SKM-1 (cell line): Measurements from ENCODE around the gene CD101.

ENCODE experiments used
- DNase-seq: peaks from one replicate; lab custom pipeline; 2025; ENCODE audit not compliant: unreplicated experiment; lab: John Stamatoyannopoulos, UW

Gene CD101

DNA sequence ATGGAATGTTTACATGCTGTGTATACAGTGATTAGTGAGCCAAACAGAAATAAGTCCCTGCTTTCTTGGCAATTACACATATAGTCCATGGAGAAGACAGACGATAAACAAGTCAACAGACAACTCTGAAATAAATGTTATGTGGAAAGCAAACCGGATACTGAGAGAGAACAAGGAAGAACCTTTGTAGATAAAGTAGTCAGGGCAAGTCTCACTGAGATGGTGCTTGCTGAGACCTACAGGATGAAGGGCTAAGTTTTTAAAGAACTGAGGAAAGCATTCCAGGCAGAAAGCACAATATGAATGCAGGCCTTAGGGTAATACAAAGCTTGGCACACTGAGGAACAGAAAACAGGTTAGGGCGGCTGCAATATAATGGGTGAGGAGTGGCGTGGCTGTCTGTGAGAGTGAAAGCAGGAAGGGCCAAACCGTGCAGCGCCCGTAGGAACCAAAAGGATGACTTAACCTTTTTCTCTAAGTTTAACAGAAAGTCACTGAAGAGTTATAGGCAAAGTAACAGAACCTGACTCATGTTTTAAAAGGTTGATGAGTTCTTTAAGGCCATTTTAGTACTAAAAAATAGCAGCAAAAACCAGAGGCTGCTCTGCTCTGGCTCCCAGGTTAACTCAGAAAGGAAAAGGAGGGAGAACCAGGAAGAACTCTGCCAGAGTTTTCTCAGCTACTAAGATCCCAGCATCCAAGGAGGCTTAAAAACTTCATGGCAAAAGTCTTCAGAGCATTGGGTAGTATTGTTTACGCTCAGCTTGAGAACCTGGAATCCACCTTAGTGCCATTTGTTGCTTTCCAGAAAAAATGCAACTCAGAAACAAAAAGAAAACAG, 49.9 kb downstream of the CD101 start:
- no peak for DNase-seq

- no peak for DNase-seq
These were observed 52.5 kb downstream of the CD101 start for GRCh38 chr1:117054068-117054467.

- no peak for DNase-seq
These were observed 57.2 kb downstream of the CD101 start for GRCh38 chr1:117058810-117059209.

- peak; percentile 47 for DNase-seq
These were observed 57.7 kb downstream of the CD101 start for GRCh38 chr1:117059334-117059677.

DNA sequence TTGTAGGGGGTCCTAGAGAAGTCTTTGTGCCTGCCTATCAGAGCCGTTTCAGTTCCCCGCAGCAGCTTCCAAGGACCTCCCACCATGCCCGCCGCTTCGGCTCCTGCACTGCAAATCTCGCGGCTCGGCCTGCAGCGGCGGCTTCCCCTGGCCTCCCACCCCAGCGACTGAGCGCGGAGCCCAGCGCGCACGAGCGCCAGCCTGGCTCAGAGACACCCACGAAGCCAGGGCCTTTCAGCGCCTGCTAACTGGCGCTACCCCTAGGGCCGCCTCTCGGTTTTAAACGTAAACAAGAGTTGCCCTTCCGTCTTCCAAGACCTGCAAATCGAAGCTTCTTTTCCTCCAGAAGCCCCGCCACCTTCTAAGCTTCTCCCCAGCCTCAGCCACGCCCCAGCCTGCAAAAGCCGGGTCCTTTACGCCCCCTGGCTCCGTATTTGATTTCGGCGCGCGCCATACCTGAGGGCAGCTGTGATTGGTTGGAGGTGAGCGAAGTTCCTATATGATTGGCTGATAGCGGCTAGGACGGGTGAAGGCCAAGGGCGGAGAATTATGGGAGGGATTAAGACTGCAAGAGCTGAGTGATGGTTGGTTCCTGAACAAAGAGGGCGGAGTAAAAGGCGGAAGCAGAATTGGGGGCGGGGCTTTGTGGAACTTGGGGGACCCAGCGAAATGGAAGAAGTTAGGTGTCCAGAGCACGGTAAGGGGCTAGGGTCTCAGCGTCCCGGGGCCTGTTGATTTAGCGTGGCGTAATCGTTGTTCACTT, 58.3 kb downstream of the CD101 start, which contains the start of gene TTF2:
Gene TTF2, plus strand, starts transcription at position 649 of the 763 bp plus-strand sequence. Its CDS starts 21 bp downstream, at position 670.
- peak; percentile 100 for DNase-seq

DNA sequence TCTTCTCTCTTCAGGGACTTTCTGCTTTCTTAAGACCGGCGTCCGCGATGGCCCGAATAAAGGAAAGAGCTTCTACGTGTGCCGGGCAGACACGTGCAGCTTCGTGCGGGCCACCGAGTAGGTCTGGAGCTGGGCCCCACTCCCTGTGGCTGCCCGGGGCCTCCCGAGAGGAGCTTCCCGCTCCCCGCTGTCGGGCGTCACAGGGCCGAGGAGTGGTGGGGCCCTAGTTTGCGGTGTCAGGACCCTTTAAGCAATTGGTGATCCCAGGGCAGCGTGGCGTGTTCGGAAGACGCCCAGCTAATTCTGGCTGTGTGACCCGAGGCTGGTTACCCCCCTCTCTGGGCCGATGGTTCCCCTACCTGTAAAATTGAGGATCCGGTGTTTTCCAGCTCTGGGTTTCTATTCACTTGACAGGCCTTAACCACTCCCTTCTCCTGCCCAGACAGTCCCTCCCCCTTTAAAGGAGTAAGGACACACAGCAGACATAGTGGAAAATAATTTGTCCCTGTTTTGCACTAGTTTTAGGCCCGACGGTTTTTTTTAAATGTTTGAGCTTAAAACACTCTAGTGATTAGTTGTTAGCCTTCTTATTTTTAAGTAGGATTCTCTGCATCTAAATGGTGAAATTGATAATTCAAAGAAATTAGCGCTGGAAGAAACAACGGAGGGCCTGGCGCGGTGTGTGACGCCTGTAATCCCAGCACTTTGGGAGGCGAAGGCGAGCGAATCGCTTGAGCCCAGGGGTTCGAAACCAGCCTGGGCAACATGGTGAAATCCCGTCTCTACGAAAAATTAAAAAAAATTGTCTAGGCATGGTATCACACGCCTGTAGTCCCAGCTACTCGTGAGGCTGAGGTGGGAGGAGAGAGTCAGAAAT, 59.1 kb downstream of the CD101 start:
- DNase-seq, result no peak

DNA sequence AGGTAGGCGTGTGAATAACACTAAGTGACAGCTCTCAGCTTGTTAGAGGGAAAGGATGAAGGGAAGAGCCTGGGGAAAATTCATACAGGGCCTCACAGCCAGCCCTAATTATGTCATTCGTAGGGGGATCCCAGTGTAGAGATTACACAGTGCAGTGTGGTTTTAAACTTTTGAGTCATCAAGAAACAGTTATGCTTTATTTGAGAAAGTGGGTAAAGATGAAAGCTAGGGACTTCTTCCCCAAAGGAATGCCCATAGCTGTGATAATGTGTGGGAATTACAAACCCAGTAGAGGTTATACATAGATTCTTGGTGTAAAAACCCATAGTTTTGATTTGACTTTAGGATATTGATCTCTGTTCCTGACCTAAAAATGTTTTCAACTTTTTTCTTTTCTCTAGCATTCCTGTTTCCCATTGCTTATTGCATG, 60.4 kb downstream of the CD101 start:
- DNase-seq, result no peak

DNA sequence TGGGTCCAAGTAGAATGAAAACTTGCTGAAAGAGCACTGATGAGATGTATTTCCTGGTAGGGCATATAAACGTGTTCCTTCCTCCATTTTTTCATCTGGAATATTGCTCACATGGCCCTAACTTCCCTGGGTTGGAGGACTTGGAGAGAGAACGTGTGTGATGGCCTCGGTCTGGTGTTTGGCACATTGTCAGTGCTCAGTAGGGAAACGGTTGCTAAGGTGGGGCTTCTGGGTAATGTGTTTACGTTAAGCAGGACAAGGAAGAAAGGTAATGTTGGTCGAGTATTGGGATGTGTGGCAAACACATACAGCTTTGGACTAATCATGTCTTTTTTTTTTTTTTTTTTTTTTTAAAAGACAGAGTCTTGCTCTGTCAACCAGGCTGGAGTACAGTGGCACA, 64.8 kb downstream of the CD101 start:
- no peak for DNase-seq

DNA sequence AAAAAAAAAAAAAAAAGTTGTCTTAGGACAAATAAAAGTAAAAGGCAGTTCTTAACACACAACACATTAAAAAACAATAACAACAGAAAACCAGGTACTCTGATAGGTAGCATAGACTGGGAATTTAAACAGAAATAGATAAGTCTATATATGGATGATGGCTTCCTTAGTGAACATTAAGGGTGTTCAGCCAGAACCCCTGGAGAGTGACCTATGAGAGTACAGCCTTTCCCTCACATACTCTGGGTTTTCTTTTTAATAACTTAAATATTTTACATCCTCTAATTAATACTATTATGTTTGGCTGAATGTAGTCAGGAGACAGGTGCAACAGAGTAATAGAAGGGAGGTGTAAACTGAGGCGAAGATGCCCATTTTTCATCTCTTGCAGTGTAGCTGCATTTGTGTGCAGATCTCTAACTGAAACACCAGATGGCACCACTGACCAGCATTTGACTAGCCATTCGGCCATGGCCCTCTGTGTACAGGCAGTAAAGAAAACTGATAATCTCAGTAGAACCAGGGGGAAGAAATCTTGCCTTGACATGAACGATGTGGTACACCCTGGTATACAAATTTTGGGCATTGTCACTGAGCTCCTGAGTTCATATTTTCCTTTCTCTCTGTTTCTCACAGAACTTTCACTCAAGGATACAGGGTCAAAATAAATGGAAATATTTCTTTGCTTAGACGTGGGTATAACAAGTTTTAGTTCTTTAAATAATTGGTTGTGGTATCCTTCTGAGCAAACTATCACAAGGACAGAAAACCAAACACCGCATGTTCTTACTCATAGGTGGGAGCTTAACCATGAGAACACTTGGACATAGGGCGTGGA, 66.2 kb downstream of the CD101 start:
- no peak for DNase-seq

- no peak for DNase-seq
These were observed 67.0 kb downstream of the CD101 start for GRCh38 chr1:117068580-117068979.

GRCh38 chr1:117069220-117069844, 67.8 kb downstream of the CD101 start:
- no peak for DNase-seq

- no peak for DNase-seq
These were observed 68.6 kb downstream of the CD101 start for GRCh38 chr1:117070124-117070523.

- no peak for DNase-seq
These were observed 75.1 kb downstream of the CD101 start for GRCh38 chr1:117076648-117077047.

DNA sequence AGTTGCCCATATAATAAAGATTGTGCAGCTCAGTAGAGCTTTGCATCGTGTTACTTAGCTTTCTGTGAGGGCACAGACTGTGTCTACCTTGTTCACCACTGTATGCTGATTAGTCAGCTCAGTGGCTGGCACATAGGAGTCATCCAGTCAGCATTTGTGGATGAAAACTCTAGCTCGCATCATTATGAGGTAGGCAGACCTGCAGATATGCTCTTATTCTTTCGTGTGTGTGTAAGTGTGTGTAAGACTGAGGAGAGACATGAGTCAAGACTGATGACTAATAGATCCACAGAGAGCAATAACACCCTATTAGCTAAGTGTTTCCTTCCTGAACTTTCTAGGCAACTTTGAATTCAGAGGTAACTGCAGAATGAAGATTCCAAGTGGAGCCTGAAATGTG, 75.7 kb downstream of the CD101 start:
- DNase-seq, result no peak

DNA sequence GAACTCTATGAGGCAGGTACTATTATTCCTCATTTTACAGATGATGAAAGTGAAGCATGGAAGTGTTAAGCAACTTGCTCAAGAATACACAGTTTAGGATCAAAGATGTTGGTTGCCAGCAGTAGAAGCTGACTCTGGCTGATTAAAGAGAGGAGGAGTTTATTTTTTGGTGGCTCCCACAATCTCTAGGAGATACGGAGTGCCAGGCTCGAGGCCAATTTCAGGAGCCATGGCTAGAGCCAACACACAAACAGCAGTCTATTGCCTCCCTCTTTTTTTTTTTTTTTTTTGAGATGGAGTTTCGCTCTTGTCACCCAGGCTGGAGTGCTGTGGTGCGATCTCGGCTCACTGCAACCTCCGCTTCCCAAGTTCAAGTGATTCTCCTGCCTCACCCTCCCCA, 78.2 kb downstream of the CD101 start:
- DNase-seq, result no peak

GRCh38 chr1:117084231-117084630, 82.7 kb downstream of the CD101 start:
- DNase-seq, result no peak
